HG02571 (cell line): ENCODE data around the gene RUBCN.
"Not testable (repeated sequence)": the region's sequence is repeated elsewhere in the genome, so short reads cannot be mapped to it uniquely, and the experiment has no call there.

Experiments
- ATAC-seq: cut with Tn5 transposase; IDR thresholded peaks from one replicate; pipeline ENCODE4 v1.9.1; 2021; ENCODE audit warnings: mild to moderate bottlenecking, moderate library complexity; ENCODE audit not compliant: unreplicated experiment

Gene RUBCN

GRCh38 chr3:197687570-197687969, 49.1 kb downstream of the RUBCN start:
- no peak for ATAC-seq

- no peak for ATAC-seq
Observed at GRCh38 chr3:197686899-197687298, 49.8 kb downstream of the RUBCN start.

- no peak for ATAC-seq
Observed at GRCh38 chr3:197685546-197685945, 51.2 kb downstream of the RUBCN start.

- ATAC-seq = no peak
Observed at GRCh38 chr3:197683191-197683590, 53.5 kb downstream of the RUBCN start.

- ATAC-seq = no peak
Observed at GRCh38 chr3:197682713-197683112, 54.0 kb downstream of the RUBCN start.

DNA sequence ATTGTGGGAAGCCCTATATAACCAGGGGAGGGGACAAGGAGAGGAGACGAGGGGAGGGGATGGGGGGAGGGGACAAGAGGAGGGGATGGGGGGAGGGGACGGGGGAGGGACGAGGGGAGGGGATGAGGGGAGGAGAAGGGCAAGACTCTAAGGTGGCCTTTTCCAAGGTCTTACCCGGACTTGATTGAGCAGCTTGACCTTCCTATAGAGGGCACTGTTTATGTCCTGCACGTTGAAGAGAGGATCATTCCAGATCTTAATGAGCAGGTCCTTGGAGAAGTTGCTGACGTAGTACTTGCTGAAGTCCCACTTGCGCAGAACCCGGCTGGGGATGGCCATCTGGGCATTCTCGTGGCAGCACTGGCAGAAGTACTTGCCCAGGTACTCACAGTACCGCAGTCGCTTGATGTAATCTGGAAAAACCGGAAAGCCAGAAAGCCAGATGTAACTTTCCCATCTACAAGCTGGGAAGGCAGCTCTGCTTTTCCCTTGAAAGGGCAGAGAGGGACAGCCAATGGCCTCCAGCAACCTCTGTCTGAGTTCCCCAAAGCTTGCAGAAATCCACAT, 55.7 kb downstream of the RUBCN start:
- no peak for ATAC-seq

DNA sequence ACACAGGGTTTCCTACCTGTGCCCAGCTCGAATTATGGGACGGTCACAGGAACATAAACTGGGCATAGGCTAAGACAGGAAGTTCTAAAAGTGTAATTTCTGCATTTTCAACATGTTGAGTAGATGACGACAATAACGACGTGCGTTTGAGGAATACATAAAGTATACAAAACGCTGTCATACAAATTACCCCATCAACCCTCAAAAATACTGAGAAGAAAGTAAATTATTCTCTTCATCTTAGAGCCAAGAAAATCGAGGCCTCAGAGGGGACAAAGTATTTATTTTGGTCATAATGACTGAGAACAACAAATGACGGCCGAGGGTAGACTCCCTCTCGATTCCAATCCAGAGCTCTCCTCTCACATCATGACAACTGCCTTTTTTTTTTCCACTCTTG, 60.8 kb downstream of the RUBCN start:
- ATAC-seq = no peak

DNA sequence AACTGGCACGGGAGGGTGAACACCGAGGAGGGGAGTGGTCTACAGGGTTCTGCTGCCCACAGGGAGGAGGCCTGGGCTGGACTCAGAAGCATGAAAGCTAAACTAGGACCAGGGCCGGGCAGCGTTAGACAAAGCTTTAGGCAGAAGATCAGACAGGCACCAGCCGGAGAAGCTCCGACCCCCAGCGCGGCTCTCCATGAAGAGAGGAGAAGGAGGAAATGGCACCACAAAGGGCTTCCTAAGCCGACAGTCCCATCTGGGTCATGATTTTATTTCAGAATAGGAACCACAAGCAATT, 61.2 kb downstream of the RUBCN start:
- no peak for ATAC-seq

DNA sequence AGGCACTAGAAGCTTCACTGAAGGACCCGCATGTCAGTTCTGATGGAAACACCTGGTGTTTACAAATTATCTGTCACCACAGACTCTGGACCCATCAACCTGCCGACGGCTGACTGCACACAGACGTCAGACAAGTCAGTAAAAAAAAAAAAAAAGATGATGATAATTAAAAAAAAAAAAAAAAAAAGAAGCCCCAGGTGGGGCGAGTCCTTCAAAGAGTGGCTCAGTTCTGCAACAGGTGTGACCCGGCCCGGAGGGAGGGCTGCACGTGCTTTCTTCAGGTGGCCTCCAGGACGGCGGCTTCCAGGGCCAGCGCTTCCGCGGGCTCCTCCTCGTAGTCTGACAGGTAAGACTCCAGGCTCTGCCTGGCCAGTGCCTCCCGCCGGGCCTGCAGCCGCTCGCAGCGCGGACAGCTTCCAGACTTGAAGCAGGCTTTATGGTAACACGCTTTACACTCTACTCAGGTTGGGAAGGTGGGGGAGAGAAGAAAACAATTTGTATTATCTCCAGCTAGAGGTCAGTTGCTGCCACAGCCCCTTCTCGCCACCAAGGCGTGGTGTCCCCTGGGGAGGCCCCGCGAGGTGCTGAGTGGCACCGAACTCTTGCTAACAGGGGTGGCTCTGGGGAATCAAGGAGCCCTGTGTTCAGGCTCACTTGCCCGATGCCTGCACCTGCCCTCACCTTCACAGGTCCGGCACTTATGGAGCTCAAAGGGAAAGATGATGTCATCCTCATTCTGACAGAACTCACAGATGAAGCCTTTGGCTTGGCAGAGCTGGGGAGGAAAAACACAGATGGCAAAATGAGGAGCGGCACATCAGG, 61.8 kb downstream of the RUBCN start:
- no peak for ATAC-seq

DNA sequence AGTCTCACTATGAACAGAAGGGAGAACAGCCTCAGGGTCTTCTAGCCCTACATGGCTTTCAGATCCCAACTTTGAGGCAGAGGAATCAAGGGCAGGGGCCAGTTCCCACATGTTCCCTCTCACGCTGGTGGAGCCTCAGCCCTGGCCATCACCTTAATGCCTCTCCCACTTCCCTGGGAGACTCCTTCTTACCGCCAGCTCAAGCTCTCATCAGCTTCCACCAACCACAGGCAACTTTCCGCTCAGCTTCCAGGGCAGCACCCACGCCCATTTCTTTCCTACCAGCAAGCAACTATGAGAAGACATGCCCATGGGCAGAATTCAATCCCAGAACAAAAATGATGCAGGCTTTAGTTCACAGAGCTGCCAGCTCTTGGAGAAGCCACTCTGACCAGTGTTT, 63.5 kb downstream of the RUBCN start:
- no peak for ATAC-seq

GRCh38 chr3:197670361-197670760, 66.3 kb downstream of the RUBCN start:
- no peak for ATAC-seq

GRCh38 chr3:197667968-197668367, 68.7 kb downstream of the RUBCN start:
- ATAC-seq = no peak

DNA sequence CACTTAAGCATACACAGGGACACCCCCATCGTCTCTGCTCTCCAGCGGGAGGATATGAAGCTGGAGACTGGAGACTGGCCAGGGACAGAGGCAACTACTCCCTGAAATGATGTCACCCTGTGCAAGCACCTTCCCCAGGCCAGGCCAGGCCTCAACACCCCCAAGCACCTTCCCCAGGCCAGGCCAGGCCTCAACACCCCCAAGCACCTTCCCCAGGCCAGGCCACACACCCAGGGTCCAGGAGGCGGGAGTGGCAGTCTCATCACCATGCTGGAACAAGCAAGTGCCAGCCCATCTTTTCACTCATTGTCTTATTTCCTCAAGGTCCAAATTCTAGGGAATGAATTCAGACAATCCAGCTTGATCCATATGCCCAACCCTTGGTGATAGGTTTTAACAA, 69.4 kb downstream of the RUBCN start:
- ATAC-seq = not testable (repeated sequence)

GRCh38 chr3:197666221-197666842, 70.4 kb downstream of the RUBCN start:
- ATAC-seq = not testable (repeated sequence)

GRCh38 chr3:197665549-197665948, 71.2 kb downstream of the RUBCN start:
- ATAC-seq = not testable (repeated sequence)

DNA sequence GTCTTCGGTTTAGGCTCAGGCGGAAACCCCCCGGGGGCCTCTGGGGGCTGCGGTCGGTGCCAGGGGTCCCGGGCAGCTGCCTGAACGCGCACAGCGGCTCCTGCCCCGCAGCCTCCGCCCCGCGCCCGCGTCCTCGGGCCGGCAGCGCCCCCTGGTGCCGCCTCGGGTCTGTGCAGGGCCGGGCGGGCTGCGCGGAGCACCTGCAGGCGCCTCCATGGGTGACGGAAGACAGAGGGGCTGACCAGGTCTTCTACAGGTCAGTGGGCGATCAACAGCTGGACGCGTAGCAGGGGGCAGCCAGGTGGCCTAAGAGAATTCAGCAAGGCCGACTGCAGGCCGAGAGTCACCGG, 71.6 kb downstream of the RUBCN start:
- ATAC-seq = peak; percentile 79

- peak; percentile 39 for ATAC-seq
Observed at GRCh38 chr3:197664414-197665141, 72.1 kb downstream of the RUBCN start.

GRCh38 chr3:197663367-197664140, 73.2 kb downstream of the RUBCN start:
- ATAC-seq = not testable (repeated sequence)

- not testable (repeated sequence) for ATAC-seq
Observed at GRCh38 chr3:197662352-197662751, 74.4 kb downstream of the RUBCN start.

GRCh38 chr3:197661874-197662273, 74.8 kb downstream of the RUBCN start:
- ATAC-seq = not testable (repeated sequence)
